AG09319 (cell line): ENCODE measurements around the gene PSMD12.

Source experiments
- DNase-seq: peaks from one replicate; pipeline ENCODE4 v3.0.0-alpha.2; 2010; ENCODE audit warnings: low read depth; ENCODE audit errors: extremely low read depth
- TF ChIP-seq, protein P1 (sequence below): IDR thresholded peaks from 2 replicates; pipeline ENCODE4 v1.5.1; 2011; ENCODE audit warnings: low read depth, mild to moderate bottlenecking, inconsistent platforms, low read length, moderate library complexity

PSMD12 gene

DNA sequence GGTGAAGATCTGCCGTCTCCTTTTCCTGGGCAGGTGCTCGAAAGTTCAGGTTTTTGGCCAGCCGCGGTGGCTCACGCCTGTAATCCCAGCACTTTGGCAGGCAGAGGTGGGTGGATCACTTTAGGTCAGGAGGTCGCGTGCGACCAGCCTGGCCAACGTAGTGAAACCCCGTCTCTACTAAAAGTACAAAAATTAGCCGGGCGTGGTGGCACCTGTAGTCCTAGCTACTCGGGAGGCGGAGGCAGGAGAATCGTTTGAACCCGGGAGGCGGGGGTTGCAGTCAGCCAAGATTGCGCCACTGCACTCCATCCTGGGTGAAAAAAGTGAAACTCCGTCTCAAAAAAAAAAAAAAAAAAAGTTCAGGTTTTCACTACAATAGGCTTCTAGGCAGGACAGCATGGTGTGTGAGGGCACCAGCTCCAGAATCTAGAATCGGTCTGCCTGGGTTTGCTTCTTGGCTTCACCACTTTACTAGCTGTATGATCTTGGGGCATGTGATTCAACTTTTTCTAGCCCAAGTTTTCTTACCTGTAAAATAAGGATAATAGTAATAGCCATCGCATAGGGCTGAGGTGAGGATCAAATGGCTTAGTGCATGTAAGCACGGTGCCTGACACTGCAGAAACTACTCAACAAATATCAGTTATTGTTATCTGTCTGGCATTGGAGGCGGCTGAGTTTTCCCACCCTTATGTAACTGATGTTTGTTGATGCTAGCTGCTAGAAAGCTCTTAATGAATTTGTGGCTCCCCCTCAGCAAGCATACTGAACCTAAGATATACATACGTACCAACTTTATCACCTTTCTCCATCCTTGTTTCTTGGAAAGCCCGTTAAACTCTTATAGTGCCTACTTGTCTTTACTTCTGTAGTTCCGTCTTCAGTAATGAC is 1.3 kb downstream of the PSMD12 start:
- TF ChIP-seq, protein P1, sequence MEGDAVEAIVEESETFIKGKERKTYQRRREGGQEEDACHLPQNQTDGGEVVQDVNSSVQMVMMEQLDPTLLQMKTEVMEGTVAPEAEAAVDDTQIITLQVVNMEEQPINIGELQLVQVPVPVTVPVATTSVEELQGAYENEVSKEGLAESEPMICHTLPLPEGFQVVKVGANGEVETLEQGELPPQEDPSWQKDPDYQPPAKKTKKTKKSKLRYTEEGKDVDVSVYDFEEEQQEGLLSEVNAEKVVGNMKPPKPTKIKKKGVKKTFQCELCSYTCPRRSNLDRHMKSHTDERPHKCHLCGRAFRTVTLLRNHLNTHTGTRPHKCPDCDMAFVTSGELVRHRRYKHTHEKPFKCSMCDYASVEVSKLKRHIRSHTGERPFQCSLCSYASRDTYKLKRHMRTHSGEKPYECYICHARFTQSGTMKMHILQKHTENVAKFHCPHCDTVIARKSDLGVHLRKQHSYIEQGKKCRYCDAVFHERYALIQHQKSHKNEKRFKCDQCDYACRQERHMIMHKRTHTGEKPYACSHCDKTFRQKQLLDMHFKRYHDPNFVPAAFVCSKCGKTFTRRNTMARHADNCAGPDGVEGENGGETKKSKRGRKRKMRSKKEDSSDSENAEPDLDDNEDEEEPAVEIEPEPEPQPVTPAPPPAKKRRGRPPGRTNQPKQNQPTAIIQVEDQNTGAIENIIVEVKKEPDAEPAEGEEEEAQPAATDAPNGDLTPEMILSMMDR, result no peak

GRCh38 chr17:67362173-67362572 is 4.2 kb downstream of the PSMD12 start:
- TF ChIP-seq, protein P1, result no peak
- DNase-seq, result no peak

More for the DNA sequence above, 1.3 kb downstream of the PSMD12 start:
- DNase-seq, result no peak

DNA sequence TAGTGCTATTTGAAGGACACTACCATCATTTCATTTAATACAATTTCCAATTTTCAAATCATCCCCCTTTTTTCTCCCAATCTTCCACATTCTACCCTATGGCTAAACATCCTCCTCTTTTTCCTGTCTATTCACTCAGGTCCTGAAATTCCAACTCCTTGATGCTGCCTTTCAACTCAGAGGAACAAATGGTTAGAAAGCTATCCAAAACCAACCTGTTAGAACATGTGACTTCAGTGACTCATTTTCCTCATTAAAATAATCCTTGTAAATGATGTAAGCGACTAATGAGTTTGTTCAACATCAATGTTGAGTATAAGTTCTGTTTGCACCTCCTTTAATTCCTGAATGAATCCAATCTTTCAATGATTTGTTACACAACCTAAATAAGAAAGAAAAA is 5.5 kb downstream of the PSMD12 start:
- TF ChIP-seq, protein P1, result no peak
- DNase-seq, result no peak

- DNase-seq, result no peak
- TF ChIP-seq, protein P1, result peak; percentile 32
These were observed 6.2 kb downstream of the PSMD12 start for GRCh38 chr17:67359960-67360791.

DNA sequence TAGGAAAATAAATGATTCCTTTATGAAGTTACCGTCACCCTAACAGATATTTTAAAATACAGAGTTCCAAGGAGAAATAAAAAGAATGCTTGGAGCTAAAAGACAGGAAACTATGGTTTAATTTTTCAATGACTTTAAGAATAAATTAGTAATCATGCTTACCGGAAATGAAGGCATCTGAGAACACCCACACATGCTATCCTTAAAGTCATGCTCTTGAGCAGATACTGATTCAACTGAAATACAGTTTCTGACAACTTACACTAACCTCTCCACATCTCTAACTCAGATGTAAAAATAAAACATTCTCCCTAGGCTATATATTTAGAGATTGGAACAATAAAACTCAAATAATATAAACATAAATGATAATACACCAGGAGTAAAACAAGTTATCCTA is 7.8 kb downstream of the PSMD12 start:
- DNase-seq, result no peak
- TF ChIP-seq, protein P1, result no peak

- TF ChIP-seq, protein P1, result no peak
- DNase-seq, result no peak
These were observed 12.3 kb downstream of the PSMD12 start for GRCh38 chr17:67353929-67354574.
